A549 (cell line): ENCODE data around the gene GPD1L.
A peak's percentile ranks its signal among the peaks of the same experiment; 100 is the strongest.

Experiments
- BCL3 ChIP-seq: fragments of >200 bp; sonication (Bioruptor Twin); formaldehyde crosslinking; IDR thresholded peaks from 3 replicates; pipeline ENCODE4 v1.6.1; 2016
- CBX2 ChIP-seq: fragments of 200-600 bp; sonication (generic); IDR thresholded peaks from 2 replicates; pipeline ENCODE4 v1.6.1; 2016; ENCODE audit warnings: low read depth, mild to moderate bottlenecking, borderline replicate concordance
- CEBPB ChIP-seq, 2 experiments: fragments of >200 bp in 1 of 2; sonication (Bioruptor Twin) in 1 of 2; formaldehyde crosslinking in 1 of 2; IDR thresholded peaks; 2 replicates each; pipeline ENCODE4 v1.6.1; 2012 to 2016
- CHD4 ChIP-seq: fragments of 200-600 bp; sonication (generic); IDR thresholded peaks from 2 replicates; pipeline ENCODE4 v1.6.1; 2016; ENCODE audit warnings: antibody characterized with exemption, mild to moderate bottlenecking, borderline replicate concordance
- CTCF ChIP-seq: fragments of >200 bp; sonication (Bioruptor Twin); formaldehyde crosslinking; IDR thresholded peaks from 3 replicates; pipeline ENCODE4 v1.5.1; 2016
- EP300 ChIP-seq, 2 experiments: fragments of >200 bp; sonication (Bioruptor Twin); formaldehyde crosslinking; IDR thresholded peaks; 2 replicates in 1 of 2; 3 replicates in 1 of 2; pipeline ENCODE4 v1.6.1; 2016 to 2017
- MAZ ChIP-seq: fragments of 150-350 bp; IDR thresholded peaks from 2 replicates; pipeline ENCODE4 v1.6.1; 2014; ENCODE audit warnings: antibody characterized with exemption, low read depth, low read length, borderline replicate concordance
- NR3C1 ChIP-seq: fragments of >200 bp; sonication (Bioruptor Twin); formaldehyde crosslinking; IDR thresholded peaks from 3 replicates; pipeline ENCODE4 v1.6.1; 2017
- PHF8 ChIP-seq: fragments of 200-600 bp; sonication (generic); IDR thresholded peaks from 2 replicates; pipeline ENCODE4 v1.6.1; 2016; ENCODE audit warnings: low read depth, mild to moderate bottlenecking, antibody characterized with exemption, moderate library complexity, borderline replicate concordance
- POLR2A ChIP-seq: IDR thresholded peaks from 2 replicates; pipeline ENCODE4 v1.6.1; 2012; ENCODE audit warnings: mild to moderate bottlenecking, low read length
- RAD21 ChIP-seq, 2 experiments: fragments of >200 bp in 1 of 2; sonication (Bioruptor Twin) in 1 of 2; formaldehyde crosslinking in 1 of 2; IDR thresholded peaks in 1 of 2; conservative IDR thresholded peaks in 1 of 2; 2 replicates in 1 of 2; 3 replicates in 1 of 2; pipeline ENCODE4 v1.6.1; 2012 to 2018; ENCODE audit warnings: inconsistent platforms in 1 of 2
- SMC3 ChIP-seq: fragments of >200 bp; sonication (Bioruptor Twin); formaldehyde crosslinking; IDR thresholded peaks from 3 replicates; pipeline ENCODE4 v1.6.1; 2018; ENCODE audit warnings: inconsistent platforms
- SREBF2 ChIP-seq: fragments of 450-650 bp; IDR thresholded peaks from 2 replicates; pipeline ENCODE4 v1.6.1; 2014; ENCODE audit warnings: mild to moderate bottlenecking, moderate library complexity
- USF2 ChIP-seq: fragments of 450-650 bp; IDR thresholded peaks from 2 replicates; pipeline ENCODE4 v1.6.1; 2014; ENCODE audit warnings: antibody characterized with exemption

- TF ChIP-seq CTCF (peak; percentile 89), POLR2A (no peak), SMC3 (peak; percentile 91), BCL3 (no peak), SREBF2 (no peak), CBX2 (no peak), USF2 (no peak), RAD21 (conservative IDR thresholded peaks at IDR 0.05 in 1 of 2, IDR thresholded peaks at IDR 0.05 in 1 of 2) (peak; percentile 90), CEBPB (IDR thresholded peaks at IDR 0.05) (no peak), CHD4 (no peak), NR3C1 (no peak), EP300 (IDR thresholded peaks at IDR 0.05) (no peak), MAZ (no peak), PHF8 (no peak)
Measured at GRCh38 chr3:32143849-32144757, 37.7 kb downstream of the GPD1L start.
